ENCODE results near the gene SEL1L. TPM values are rescaled to one million over a fixed set of nuclear protein-coding genes. Genes with fewer than 3 reads are reported as not detected.
"Not testable (repeated sequence)": the region's sequence is repeated elsewhere in the genome, so short reads cannot be mapped to it uniquely, and the experiment has no call there.

SEL1L gene
- total RNA-seq, 1 donor from 2014 or later = 76.8 TPM

GRCh38 chr14:81449576-81449975, 84.1 kb downstream of the SEL1L start:
- intact Hi-C loops (cut with micrococcal nuclease) = no loop called here

- intact Hi-C loops (cut with micrococcal nuclease) = no loop called here
Observed at GRCh38 chr14:81449114-81449513, 84.5 kb downstream of the SEL1L start.

GRCh38 chr14:81447021-81447764, 86.5 kb downstream of the SEL1L start:
- intact Hi-C loops (cut with micrococcal nuclease) = no loop called here

- intact Hi-C loops (cut with micrococcal nuclease) = no loop called here
Observed at GRCh38 chr14:81446279-81447007, 87.2 kb downstream of the SEL1L start.

- intact Hi-C loops (cut with micrococcal nuclease) = no loop called here
Observed at GRCh38 chr14:81441626-81442134, 92.0 kb downstream of the SEL1L start.

GRCh38 chr14:81440041-81440440, 93.6 kb downstream of the SEL1L start:
- intact Hi-C loops (cut with micrococcal nuclease) = no loop called here

GRCh38 chr14:81437244-81437643, 96.4 kb downstream of the SEL1L start:
- intact Hi-C loops (cut with micrococcal nuclease) = no loop called here

- intact Hi-C loops (cut with micrococcal nuclease) = loop anchor here (1.0 kb wide), 1 partner anchor 17 kb away; no protein-coding TSS in a partner anchor
Observed at GRCh38 chr14:81436296-81437138, 97.1 kb downstream of the SEL1L start.

- intact Hi-C loops (cut with micrococcal nuclease) = loop anchor here (1.0 kb wide), 1 partner anchor 18 kb away; no protein-coding TSS in a partner anchor
Observed at GRCh38 chr14:81435391-81436295, 98.0 kb downstream of the SEL1L start.

GRCh38 chr14:81435048-81435390, 98.6 kb downstream of the SEL1L start:
- intact Hi-C loops (cut with micrococcal nuclease) = no loop called here

GRCh38 chr14:81434230-81434629, 99.4 kb downstream of the SEL1L start:
- intact Hi-C loops (cut with micrococcal nuclease) = no loop called here

GRCh38 chr14:81433378-81433777, 100.3 kb downstream of the SEL1L start:
- intact Hi-C loops (cut with micrococcal nuclease) = no loop called here

- intact Hi-C loops (cut with micrococcal nuclease) = no loop called here
Observed at GRCh38 chr14:81432219-81432661, 101.4 kb downstream of the SEL1L start.

- intact Hi-C loops (cut with micrococcal nuclease) = no loop called here
Observed at GRCh38 chr14:81430235-81430634, 103.4 kb downstream of the SEL1L start.

GRCh38 chr14:81429749-81430148, 103.9 kb downstream of the SEL1L start:
- intact Hi-C loops (cut with micrococcal nuclease) = not testable (repeated sequence)

GRCh38 chr14:81429028-81429427, 104.6 kb downstream of the SEL1L start:
- intact Hi-C loops (cut with micrococcal nuclease) = no loop called here

GRCh38 chr14:81427348-81428058, 106.2 kb downstream of the SEL1L start:
- intact Hi-C loops (cut with micrococcal nuclease) = no loop called here

GRCh38 chr14:81423504-81423903, 110.1 kb downstream of the SEL1L start:
- intact Hi-C loops (cut with micrococcal nuclease) = no loop called here
